Keratinocyte (primary cell): Measurements from ENCODE around the gene PTPRT.

ENCODE experiments used
- EZH2 ChIP-seq: IDR thresholded peaks from one replicate; pipeline ENCODE4 v1.6.1; 2012; ENCODE audit warnings: inconsistent platforms, mild to moderate bottlenecking, low read length, moderate library complexity
- TF ChIP-seq, protein P1 (sequence below), 3 experiments: IDR thresholded peaks in 1 of 3; conservative IDR thresholded peaks in 1 of 3; optimal IDR thresholded peaks in 1 of 3; 2 replicates in 2 of 3; 3 replicates in 1 of 3; pipeline versions ENCODE3 to v1.5.1; 2011; ENCODE audit warnings: low read length in 3 of 3, mild to moderate bottlenecking in 3 of 3, moderate library complexity in 2 of 3, control low read depth in 1 of 3, inconsistent platforms in 1 of 3; ENCODE audit not compliant: insufficient read depth in 2 of 3; ENCODE audit errors: extremely low read depth in 1 of 3

DNA sequence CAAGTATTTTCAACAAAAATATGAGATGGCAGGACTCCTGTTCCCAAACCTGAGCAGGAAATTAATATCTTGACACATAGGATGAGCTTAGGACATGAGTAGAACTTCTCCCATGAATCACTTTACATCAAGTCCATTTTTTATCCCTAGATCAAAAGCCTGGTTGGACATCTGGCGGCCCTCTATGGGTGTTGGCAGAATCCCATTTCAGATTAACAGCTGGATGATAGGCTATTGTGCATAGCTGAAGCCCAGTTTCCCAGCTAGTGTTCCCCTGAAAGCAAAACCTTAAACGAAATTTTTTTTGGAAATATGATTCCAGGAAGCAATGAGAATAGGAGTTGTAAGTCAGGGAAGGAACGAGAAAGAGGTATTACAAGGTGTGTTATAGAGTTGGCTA, 1122.1 kb downstream of the PTPRT start:
- no peak for TF ChIP-seq EZH2
- TF ChIP-seq, protein P1, sequence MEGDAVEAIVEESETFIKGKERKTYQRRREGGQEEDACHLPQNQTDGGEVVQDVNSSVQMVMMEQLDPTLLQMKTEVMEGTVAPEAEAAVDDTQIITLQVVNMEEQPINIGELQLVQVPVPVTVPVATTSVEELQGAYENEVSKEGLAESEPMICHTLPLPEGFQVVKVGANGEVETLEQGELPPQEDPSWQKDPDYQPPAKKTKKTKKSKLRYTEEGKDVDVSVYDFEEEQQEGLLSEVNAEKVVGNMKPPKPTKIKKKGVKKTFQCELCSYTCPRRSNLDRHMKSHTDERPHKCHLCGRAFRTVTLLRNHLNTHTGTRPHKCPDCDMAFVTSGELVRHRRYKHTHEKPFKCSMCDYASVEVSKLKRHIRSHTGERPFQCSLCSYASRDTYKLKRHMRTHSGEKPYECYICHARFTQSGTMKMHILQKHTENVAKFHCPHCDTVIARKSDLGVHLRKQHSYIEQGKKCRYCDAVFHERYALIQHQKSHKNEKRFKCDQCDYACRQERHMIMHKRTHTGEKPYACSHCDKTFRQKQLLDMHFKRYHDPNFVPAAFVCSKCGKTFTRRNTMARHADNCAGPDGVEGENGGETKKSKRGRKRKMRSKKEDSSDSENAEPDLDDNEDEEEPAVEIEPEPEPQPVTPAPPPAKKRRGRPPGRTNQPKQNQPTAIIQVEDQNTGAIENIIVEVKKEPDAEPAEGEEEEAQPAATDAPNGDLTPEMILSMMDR (optimal IDR thresholded peaks at IDR 0.05 in 1 of 3, IDR thresholded peaks at IDR 0.05 in 1 of 3, conservative IDR thresholded peaks at IDR 0.05 in 1 of 3; ENCODE audit: extremely low read depth in 1 of 3, insufficient read depth in 2 of 3, low read length in 3 of 3): no peak
